Osteoblast (primary cell): ENCODE measurements around the gene MICALL1. TPM values are rescaled to one million over a fixed set of nuclear protein-coding genes. Genes with fewer than 3 reads are reported as not detected.

Source experiments
- DNase-seq: peaks from one replicate; pipeline ENCODE4 v3.0.0; 2011; ENCODE audit warnings: low spot score, mixed read lengths; ENCODE audit not compliant: insufficient read length; ENCODE audit errors: missing footprints
- H2AFZ ChIP-seq: 2 replicates; pipeline ENCODE4 v1.6.0; 2011; ENCODE audit warnings: mild to moderate bottlenecking, low read length
- H3K27ac ChIP-seq: 2 replicates; pipeline ENCODE4 v1.5.1; 2011; ENCODE audit warnings: mild to moderate bottlenecking, low read depth, low read length, moderate library complexity
- H3K27me3 ChIP-seq: 2 replicates; pipeline ENCODE4 v1.6.0; 2012; ENCODE audit warnings: mild to moderate bottlenecking, control low read depth, inconsistent platforms, low read length, moderate library complexity; ENCODE audit not compliant: insufficient read depth
- H3K36me3 ChIP-seq: 2 replicates; pipeline ENCODE4 v1.5.1; 2011; ENCODE audit warnings: mild to moderate bottlenecking, low read length, control low read depth, moderate library complexity; ENCODE audit not compliant: insufficient read depth
- H3K4me1 ChIP-seq: 2 replicates; pipeline ENCODE4 v1.5.1; 2011; ENCODE audit warnings: mild to moderate bottlenecking, low read length, control low read depth, moderate library complexity; ENCODE audit not compliant: insufficient read depth
- H3K4me2 ChIP-seq: 2 replicates; pipeline ENCODE4 v1.6.0; 2011; ENCODE audit warnings: mild to moderate bottlenecking, low read length; ENCODE audit not compliant: insufficient read depth
- H3K4me3 ChIP-seq: fragments of 200-600 bp; sonication (generic); 3 replicates; pipeline ENCODE4 v1.5.1; 2012; ENCODE audit warnings: mild to moderate bottlenecking, low read length, inconsistent platforms; ENCODE audit not compliant: insufficient read depth
- H3K79me2 ChIP-seq: 2 replicates; pipeline ENCODE4 v1.6.0; 2012; ENCODE audit warnings: mild to moderate bottlenecking, low read length, control low read depth, inconsistent platforms; ENCODE audit not compliant: insufficient read depth
- H3K9me3 ChIP-seq: 2 replicates; pipeline ENCODE4 v1.5.1; 2011; ENCODE audit warnings: low read depth, low read length, control low read depth
- H4K20me1 ChIP-seq: 2 replicates; pipeline ENCODE4 v1.6.0; 2012; ENCODE audit warnings: mild to moderate bottlenecking, low read length, control low read depth; ENCODE audit not compliant: insufficient read depth
- total RNA-seq: library from RNA; depleted of rRNA; stranded (reverse); fragments of >200 nt; gene quantifications from 2 replicates; pipeline ENCODE4 v1.2.3, GENCODE V29; 2012
- TF ChIP-seq, protein P1 (sequence below): IDR thresholded peaks from 2 replicates; pipeline ENCODE4 v1.5.1; 2011; ENCODE audit warnings: mild to moderate bottlenecking, low read depth, low read length, moderate library complexity; ENCODE audit errors: extremely low read depth

MICALL1 gene
- total RNA-seq, 1 donor = 36.9 TPM

DNA sequence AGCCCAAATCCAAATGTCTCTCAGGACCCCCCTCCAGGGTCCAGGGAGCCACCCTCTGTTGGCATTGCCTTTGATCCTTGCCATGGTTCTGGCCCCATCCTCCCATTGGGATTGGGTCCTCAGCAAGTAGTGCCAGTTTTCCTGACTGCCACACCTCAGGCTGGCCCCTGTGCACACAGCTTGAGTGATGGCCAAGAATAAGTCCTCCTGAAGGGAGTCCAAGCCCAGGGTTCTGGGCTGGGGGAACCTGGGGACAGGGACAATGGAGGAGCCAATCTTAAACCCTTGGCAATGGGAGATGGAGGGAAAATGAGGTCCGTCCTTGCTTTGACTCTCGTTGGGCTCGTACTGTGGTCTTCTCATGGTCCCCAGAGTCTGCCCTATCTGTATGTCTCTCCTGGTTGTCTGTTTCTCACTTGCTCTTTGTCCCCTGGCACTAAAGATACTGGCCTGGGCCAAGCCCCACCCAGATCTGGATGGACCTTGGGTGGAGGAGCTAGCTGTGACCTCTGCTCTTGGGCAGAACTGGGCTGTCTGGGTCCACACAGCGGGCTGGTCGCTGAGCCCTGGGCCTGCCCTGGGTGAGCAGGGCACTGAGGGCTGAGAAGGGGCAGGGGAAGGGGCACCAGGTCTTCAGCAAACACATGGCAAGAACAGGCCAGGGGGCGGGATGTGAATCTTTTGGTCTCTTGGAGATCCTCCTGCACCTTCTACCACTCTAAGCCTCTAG, 75.3 kb downstream of the MICALL1 start:
- Histone ChIP-seq H3K9me3 (no peaks in the 10 kb centered on the region), H3K27ac (no peak overlapping the region), H3K36me3 (no peaks in the 10 kb centered on the region), H3K4me2 (no peak overlapping the region), H3K79me2 (no peaks in the 10 kb centered on the region), H3K4me3 (no peak overlapping the region), H3K27me3 (no peaks in the 10 kb centered on the region), H2AFZ (no peak overlapping the region), H4K20me1 (peaks cover 5% of the 10 kb centered on the region), H3K4me1 (no peaks in the 10 kb centered on the region)
- TF ChIP-seq, protein P1, sequence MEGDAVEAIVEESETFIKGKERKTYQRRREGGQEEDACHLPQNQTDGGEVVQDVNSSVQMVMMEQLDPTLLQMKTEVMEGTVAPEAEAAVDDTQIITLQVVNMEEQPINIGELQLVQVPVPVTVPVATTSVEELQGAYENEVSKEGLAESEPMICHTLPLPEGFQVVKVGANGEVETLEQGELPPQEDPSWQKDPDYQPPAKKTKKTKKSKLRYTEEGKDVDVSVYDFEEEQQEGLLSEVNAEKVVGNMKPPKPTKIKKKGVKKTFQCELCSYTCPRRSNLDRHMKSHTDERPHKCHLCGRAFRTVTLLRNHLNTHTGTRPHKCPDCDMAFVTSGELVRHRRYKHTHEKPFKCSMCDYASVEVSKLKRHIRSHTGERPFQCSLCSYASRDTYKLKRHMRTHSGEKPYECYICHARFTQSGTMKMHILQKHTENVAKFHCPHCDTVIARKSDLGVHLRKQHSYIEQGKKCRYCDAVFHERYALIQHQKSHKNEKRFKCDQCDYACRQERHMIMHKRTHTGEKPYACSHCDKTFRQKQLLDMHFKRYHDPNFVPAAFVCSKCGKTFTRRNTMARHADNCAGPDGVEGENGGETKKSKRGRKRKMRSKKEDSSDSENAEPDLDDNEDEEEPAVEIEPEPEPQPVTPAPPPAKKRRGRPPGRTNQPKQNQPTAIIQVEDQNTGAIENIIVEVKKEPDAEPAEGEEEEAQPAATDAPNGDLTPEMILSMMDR = no peak
- peak; percentile 82 for DNase-seq

DNA sequence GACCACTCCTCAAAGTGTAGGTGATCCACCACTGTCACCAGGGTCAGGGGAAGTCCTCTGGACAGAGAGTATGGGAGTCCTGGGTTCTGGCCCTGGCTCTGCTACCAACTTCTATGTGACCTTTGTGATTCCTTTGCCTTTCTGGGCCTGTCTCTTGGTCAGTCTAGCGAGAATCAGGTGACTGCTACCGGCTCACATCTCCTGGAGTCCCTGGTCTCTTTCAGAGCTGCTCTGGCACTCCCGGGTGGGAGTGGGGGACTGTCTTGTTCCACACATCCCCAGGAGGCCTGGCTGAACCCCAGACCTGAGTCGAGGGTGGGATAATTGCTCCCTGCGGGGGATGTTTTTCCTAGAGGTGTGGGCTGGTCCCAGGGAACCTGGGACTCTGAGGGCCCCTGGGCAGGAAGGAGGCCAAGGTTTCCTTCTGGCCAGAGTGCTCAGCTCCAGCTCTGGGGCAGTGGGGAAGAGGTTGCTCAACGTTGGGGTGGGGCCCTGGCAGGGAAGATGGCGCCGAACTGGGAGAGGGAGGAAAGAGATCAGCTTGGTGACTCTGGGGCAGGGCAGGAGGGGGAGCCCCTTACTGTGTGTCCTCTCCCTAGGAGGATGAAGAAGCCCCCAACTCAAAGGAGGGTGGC, 76.2 kb downstream of the MICALL1 start:
- no peak overlapping the region for H3K4me2 ChIP-seq
- peaks cover 5% of the 10 kb centered on the region for H4K20me1 ChIP-seq
- H3K79me2 ChIP-seq = no peaks in the 10 kb centered on the region
- peak; percentile 90 for DNase-seq
- H3K4me1 ChIP-seq = no peaks in the 10 kb centered on the region
- H3K27ac ChIP-seq = no peak overlapping the region
- no peaks in the 10 kb centered on the region for H3K9me3 ChIP-seq
- H3K4me3 ChIP-seq = no peak overlapping the region
- TF ChIP-seq, protein P1 = no peak
- H2AFZ ChIP-seq = no peak overlapping the region
- H3K36me3 ChIP-seq = no peaks in the 10 kb centered on the region
- H3K27me3 ChIP-seq = no peaks in the 10 kb centered on the region

DNA sequence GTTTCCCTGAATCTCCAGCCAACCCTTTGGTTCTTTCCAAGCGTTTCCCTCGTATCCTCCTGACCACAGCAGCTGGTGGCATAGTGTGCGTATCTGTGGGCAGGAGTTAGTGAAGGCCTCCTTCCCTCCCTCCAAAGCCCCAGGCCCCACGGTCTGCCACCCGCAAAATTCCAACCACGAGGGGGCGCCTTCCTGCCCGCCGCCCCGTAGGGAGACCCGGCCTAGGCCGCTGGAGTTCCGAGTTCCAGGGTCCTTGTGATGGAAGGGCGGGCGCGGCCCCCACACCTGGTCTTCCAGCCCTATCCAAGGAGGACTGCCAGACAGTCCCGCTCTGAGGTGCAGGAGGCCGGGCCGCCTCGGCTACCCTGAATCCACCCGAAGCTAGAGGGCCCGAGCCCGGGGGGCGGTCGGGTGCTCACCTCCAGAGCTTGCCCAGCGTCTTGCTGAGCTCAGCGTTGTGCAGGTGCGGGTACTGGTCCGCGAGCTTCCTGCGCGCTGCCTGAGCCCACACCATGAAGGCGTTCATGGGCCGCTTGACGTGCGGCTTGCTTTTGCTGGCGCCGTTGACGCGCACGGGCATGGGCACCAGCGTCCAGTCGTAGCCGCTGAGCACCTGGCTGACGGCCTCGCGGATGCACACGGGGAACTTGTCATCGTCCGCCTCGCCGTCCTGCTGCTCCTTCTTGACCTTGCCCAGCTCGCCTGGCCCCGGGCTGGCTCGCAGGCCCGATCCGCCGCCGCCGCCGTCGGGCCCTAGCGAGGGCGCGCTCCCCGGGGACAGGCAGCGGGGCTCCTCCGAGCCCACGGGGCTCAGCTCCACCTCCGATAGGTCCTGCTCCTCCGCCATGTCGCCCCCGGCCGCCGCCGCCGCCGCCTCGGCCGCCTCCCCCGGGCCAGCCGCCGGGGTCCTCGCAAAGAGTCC, 77.1 kb downstream of the MICALL1 start:
- Histone ChIP-seq H3K4me3 (no peak overlapping the region), H3K27ac (no peak overlapping the region), H3K4me2 (no peak overlapping the region), H3K4me1 (no peaks in the 10 kb centered on the region), H3K9me3 (no peaks in the 10 kb centered on the region), H4K20me1 (peaks cover 5% of the 10 kb centered on the region), H2AFZ (no peak overlapping the region), H3K27me3 (no peaks in the 10 kb centered on the region), H3K36me3 (no peaks in the 10 kb centered on the region), H3K79me2 (no peaks in the 10 kb centered on the region)
- DNase-seq = peak; percentile 81
- TF ChIP-seq, protein P1 = no peak
